Measurements from ENCODE around the gene LCA5L. TPM values are rescaled to one million over a fixed set of nuclear protein-coding genes. Genes with fewer than 3 reads are reported as not detected.

Gene LCA5L
- total RNA-seq, 1 donor from 2014 or later = 0.23 TPM

DNA sequence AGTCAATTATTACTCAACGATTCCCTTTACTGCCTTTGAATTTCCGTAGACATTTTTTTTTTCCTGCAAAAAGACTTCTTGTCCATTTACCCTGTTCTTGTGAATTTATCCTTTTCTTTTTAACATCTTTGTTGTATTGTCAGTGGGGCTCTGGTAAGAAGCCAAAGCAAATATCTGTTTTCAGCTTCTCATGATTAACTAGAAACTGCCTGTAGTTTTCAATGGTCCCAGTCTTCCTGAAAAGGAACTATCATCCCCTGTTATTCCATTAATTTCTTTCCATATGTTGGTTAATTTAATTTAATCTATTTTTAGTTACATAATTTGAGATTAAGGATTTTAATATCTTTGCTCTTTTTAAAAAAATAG lies 34.2 kb upstream of the LCA5L start:
- H3K4me3 ChIP-seq (ENCODE audit: low read depth, low read length) = no peak overlapping the region
- DNase-seq (ENCODE audit: low read depth) = no peak
- TF ChIP-seq, protein P1, sequence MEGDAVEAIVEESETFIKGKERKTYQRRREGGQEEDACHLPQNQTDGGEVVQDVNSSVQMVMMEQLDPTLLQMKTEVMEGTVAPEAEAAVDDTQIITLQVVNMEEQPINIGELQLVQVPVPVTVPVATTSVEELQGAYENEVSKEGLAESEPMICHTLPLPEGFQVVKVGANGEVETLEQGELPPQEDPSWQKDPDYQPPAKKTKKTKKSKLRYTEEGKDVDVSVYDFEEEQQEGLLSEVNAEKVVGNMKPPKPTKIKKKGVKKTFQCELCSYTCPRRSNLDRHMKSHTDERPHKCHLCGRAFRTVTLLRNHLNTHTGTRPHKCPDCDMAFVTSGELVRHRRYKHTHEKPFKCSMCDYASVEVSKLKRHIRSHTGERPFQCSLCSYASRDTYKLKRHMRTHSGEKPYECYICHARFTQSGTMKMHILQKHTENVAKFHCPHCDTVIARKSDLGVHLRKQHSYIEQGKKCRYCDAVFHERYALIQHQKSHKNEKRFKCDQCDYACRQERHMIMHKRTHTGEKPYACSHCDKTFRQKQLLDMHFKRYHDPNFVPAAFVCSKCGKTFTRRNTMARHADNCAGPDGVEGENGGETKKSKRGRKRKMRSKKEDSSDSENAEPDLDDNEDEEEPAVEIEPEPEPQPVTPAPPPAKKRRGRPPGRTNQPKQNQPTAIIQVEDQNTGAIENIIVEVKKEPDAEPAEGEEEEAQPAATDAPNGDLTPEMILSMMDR (conservative IDR thresholded peaks at IDR 0.05; ENCODE audit: low read depth, low read length) = no peak

DNA sequence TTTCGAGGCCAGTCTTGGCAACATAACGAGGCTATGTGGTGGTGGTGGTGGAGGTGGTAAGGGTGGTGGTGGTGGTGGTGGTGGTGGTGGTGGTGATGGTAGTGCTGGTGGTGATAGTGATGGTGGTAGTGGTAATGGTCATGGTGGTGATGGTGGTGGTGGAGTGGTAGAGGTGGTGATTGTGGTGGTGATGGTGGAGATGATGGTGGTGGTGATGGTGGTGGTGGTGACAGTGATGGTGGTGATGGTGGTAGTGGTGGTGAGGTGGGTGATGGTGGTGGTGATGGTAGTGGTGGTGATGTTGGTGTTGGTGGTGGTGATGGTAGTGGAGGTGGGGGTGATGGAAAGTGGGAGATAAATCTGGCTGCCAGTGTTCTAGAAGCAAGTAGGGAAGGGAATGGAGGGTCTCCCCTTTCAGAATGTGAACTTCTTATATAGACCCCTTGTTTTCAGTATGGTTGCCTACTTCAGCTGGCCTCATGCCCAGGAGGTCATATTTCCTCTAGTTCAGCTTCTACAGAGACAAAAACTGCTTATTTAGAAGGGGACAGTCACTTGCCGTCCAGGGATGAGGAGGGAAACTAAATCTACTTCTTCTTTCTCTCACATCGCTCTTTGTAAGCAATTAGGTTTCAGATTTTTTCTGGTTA lies 33.7 kb upstream of the LCA5L start:
- no peak for DNase-seq (ENCODE audit: low read depth)
- no peak overlapping the region for H3K4me3 ChIP-seq (ENCODE audit: low read depth, low read length)
- TF ChIP-seq, protein P1 (conservative IDR thresholded peaks at IDR 0.05; ENCODE audit: low read depth, low read length) = no peak

- DNase-seq (ENCODE audit: low read depth) = no peak
Measured at GRCh38 chr21:39474611-39475010, 29.0 kb upstream of the LCA5L start.

GRCh38 chr21:39472786-39473185 lies 27.2 kb upstream of the LCA5L start:
- TF ChIP-seq, protein P1 (conservative IDR thresholded peaks at IDR 0.05; ENCODE audit: low read depth, low read length) = no peak
- H3K4me3 ChIP-seq (ENCODE audit: low read depth, low read length) = no peak overlapping the region
- no peak for DNase-seq (ENCODE audit: low read depth)

More at GRCh38 chr21:39474611-39475010, 29.0 kb upstream of the LCA5L start:
- TF ChIP-seq, protein P1 (conservative IDR thresholded peaks at IDR 0.05; ENCODE audit: low read depth, low read length) = no peak
- H3K4me3 ChIP-seq (ENCODE audit: low read depth, low read length) = no peak overlapping the region

- TF ChIP-seq, protein P1 (conservative IDR thresholded peaks at IDR 0.05; ENCODE audit: low read depth, low read length) = no peak
- H3K4me3 ChIP-seq (ENCODE audit: low read depth, low read length) = no peak overlapping the region
- no peak for DNase-seq (ENCODE audit: low read depth)
Measured at GRCh38 chr21:39471598-39471997, 26.0 kb upstream of the LCA5L start.

- TF ChIP-seq, protein P1 (conservative IDR thresholded peaks at IDR 0.05; ENCODE audit: low read depth, low read length) = no peak
- no peak overlapping the region for H3K4me3 ChIP-seq (ENCODE audit: low read depth, low read length)
- no peak for DNase-seq (ENCODE audit: low read depth)
Measured at GRCh38 chr21:39468559-39468958, 23.0 kb upstream of the LCA5L start.

DNA sequence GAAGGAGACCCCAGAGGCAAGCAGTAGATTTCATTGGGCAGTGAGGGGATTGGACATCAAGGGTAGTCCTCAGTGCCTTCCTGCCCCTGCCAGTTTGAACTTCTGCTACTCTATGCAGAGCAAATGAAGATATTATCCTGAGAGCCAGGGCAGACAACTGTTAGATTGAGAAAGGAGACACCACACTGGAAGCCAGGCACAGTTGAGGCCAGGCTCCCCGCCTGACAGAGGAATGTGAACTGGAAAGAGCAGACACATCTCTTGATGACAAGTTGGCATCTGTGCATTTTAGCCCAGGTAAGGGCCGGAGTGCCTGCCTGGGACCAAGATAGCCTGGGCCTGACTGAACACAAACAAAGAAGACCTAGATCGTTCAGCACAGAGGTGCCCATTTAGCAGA lies 22.2 kb upstream of the LCA5L start:
- no peak overlapping the region for H3K4me3 ChIP-seq (ENCODE audit: low read depth, low read length)
- TF ChIP-seq, protein P1 (conservative IDR thresholded peaks at IDR 0.05; ENCODE audit: low read depth, low read length) = no peak
- no peak for DNase-seq (ENCODE audit: low read depth)
